Fibroblast of gingiva (primary cell): Measurements from ENCODE around the gene ZNG1C.
"Not testable (repeated sequence)": the region's sequence is repeated elsewhere in the genome, so short reads cannot be mapped to it uniquely, and the experiment has no call there.

Source experiments
- DNase-seq: peaks from one replicate; pipeline ENCODE4 v3.0.0-alpha.2; 2011; ENCODE audit warnings: low read depth

ZNG1C gene

DNA sequence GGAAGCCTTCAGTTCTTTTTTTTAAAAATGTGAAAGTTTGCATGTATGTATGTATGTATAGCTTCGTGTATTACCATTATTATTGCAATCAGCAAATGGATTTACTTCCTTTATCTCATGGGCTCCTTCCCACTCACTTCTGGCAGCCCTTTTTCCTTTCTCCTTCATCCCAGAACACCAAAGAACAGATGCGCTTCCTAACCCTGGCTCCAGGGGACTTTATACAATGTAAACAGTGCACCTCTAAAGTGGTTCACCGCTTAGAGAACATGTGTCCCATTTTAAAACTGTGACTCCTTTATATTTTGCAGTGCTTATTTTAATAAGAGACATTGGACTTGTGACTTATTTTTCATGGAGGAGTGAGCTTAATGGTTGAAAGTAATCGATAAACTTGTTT is 101.5 kb downstream of the ZNG1C start:
- DNase-seq = not testable (repeated sequence)

DNA sequence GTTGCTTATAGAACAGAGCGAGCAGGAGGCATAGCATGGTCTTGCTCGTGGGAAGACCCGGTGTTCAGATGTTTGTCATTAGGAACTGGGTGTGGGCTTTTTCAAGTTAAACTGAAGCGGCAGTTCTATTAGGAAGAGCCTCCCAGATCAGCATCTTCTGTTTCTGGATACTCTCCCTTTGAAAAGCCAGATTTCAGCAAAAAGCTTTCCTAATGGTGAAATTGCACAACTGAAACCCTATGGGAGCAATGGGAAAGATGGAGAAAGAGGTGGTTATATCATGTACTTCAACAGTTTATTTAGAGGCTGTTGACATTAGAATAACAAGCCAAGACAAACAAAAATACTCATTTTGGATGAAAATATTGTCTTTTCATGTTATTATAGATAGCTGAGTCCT is 102.2 kb downstream of the ZNG1C start:
- DNase-seq = peak; percentile 63
